H1 (cell line): ENCODE measurements around the gene ADCY3. TPM values are rescaled to one million over a fixed set of nuclear protein-coding genes. Genes with fewer than 3 reads are reported as not detected.

ENCODE experiments used
- CHD1 ChIP-seq: IDR thresholded peaks from 2 replicates; pipeline ENCODE4 v1.6.1; 2012; ENCODE audit warnings: low read depth, low read length, improper control_type of control experiment
- polyA plus RNA-seq, 7 experiments: library from polyadenylated mRNA; depleted of rRNA in 3 of 7; stranded (reverse) in 5 of 7; unstranded in 2 of 7; fragments of >200 nt in 5 of 7; fragments of 200-250 nt in 2 of 7; gene quantifications; 1 replicate in 5 of 7; 2 replicates in 1 of 7; 4 replicates in 1 of 7; pipeline versions ENCODE4 v1.2.1 to v1.2.3, GENCODE V29; 2011 to 2013; ENCODE audit warnings: missing spikeins in 2 of 7, mixed read lengths in 2 of 7
- total RNA-seq: library from RNA; stranded (reverse); fragmentation: NEBNext Ultra II Directional; extraction: Animal tissue kit (Norgen Biotek cat#: 25700); gene quantifications from 2 replicates; pipeline ENCODE4 v1.2.1, GENCODE V29; 2021

ADCY3 gene
- total and polyA plus RNA-seq, 2 of the 8 experiments (the other 6 are each of a cell fraction or from before 2014, with no cell fraction given) = 45.1 to 52.9 TPM

GRCh38 chr2:24855726-24856125 lies 64.3 kb downstream of the ADCY3 start (continued):
- no peak for TF ChIP-seq CHD1
